Common myeloid progenitor, CD34-positive (primary cell): Measurements from ENCODE around the gene LATS2.

Experiments used
- CTCF ChIA-PET: fragments of 350-600 bp; sonication (Branson Sonifier 250); formaldehyde crosslinking; loops from one replicate; lab custom pipeline; 2021; ENCODE audit warnings: antibody characterized with exemption; lab: Charles Lee
- POLR2A ChIA-PET: fragments of 350-600 bp; sonication (Branson Sonifier 250); formaldehyde crosslinking; loops from one replicate; lab custom pipeline; 2021; ENCODE audit warnings: antibody characterized with exemption; lab: Charles Lee
- DNase-seq, 3 donors: peaks; one replicate each; pipeline versions ENCODE4 v3.0.0 to v3.0.0-alpha.2; 2013
- H3K27ac ChIP-seq, 2 experiments: 1 replicate in 1 of 2; 2 replicates in 1 of 2; pipeline ENCODE4 v1.7.0; 2013; ENCODE audit warnings: inconsistent platforms in 2 of 2, low read length in 2 of 2, mild to moderate bottlenecking in 2 of 2, low read depth in 1 of 2, moderate library complexity in 1 of 2; ENCODE audit not compliant: severe bottlenecking in 2 of 2, insufficient read depth in 1 of 2, poor library complexity in 1 of 2
- H3K27me3 ChIP-seq, 5 experiments: replicated peaks in 2 of 5; 1 replicate in 3 of 5; 2 replicates in 2 of 5; pipeline versions ENCODE4 v1.6.1 to v1.7.0; 2013; ENCODE audit warnings: low read length in 4 of 5, mild to moderate bottlenecking in 2 of 5, moderate library complexity in 2 of 5, inconsistent platforms in 1 of 5; ENCODE audit not compliant: insufficient read depth in 5 of 5, control insufficient read depth in 4 of 5
- H3K36me3 ChIP-seq, 4 experiments: 1 replicate in 2 of 4; 2 replicates in 2 of 4; pipeline versions ENCODE4 v1.6.1 to v1.7.0; 2013; ENCODE audit warnings: low read length in 3 of 4, control low read depth in 1 of 4, mild to moderate bottlenecking in 1 of 4; ENCODE audit not compliant: control insufficient read depth in 4 of 4, insufficient read depth in 4 of 4
- H3K4me1 ChIP-seq, 4 experiments: 1 replicate in 3 of 4; 2 replicates in 1 of 4; pipeline versions ENCODE4 v1.6.1 to v1.7.1; 2013; ENCODE audit warnings: low read length in 3 of 4, mild to moderate bottlenecking in 3 of 4, control low read depth in 1 of 4, inconsistent platforms in 1 of 4, moderate library complexity in 1 of 4; ENCODE audit not compliant: control insufficient read depth in 4 of 4, insufficient read depth in 4 of 4; ENCODE audit errors: control extremely low read depth in 1 of 4
- H3K4me3 ChIP-seq, 7 experiments: 1 replicate in 4 of 7; 2 replicates in 3 of 7; pipeline versions ENCODE4 v1.5.1 to v1.7.0; 2013; ENCODE audit warnings: mild to moderate bottlenecking in 7 of 7, low read length in 6 of 7, moderate library complexity in 6 of 7, inconsistent platforms in 2 of 7, low read depth in 2 of 7, control low read depth in 1 of 7; ENCODE audit not compliant: insufficient read depth in 4 of 7, control insufficient read depth in 1 of 7; ENCODE audit errors: extremely low read depth in 1 of 7
- H3K9me3 ChIP-seq, 5 experiments: 1 replicate in 4 of 5; 2 replicates in 1 of 5; pipeline versions ENCODE4 v1.6.1 to v1.7.1; 2013; ENCODE audit warnings: low read length in 4 of 5, mild to moderate bottlenecking in 2 of 5, inconsistent platforms in 1 of 5, low read depth in 1 of 5, moderate library complexity in 1 of 5; ENCODE audit not compliant: control insufficient read depth in 4 of 5, insufficient read depth in 2 of 5; ENCODE audit errors: control extremely low read depth in 1 of 5
- WGBS: methylation state at CpG from one replicate; pipeline ENCODE4 v1.1.5; 2013; ENCODE audit not compliant: insufficient coverage; 5-methylcytosine and 5-hydroxymethylcytosine counted together

The LATS2 gene

DNA sequence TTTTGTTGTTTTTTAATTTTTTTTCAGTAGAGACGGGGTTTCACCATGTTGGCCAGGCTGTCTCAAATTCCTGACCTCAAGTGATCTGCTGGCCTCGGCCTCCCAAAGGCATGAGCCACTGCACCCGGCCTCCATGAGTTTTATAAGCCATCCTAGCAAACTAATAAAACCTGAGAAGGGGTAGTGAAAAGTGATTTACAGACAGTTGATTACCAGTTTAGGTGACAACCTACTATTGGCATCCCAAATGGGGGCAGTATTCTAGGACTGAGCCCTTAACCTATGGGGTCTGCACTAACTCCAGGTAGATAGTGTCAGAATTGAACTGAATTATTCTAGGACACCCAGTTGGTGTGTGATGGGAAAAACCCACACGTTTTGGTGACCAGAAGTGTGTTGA is 6.5 kb upstream of the LATS2 start:
- H3K27ac ChIP-seq = no peak overlapping the region
- no peaks in the 10 kb centered on the region for H3K27me3 ChIP-seq
- H3K9me3 ChIP-seq = no peaks in the 10 kb centered on the region
- H3K4me3 ChIP-seq = no peak overlapping the region
- DNase-seq = no peak
- ChIA-PET CTCF (interaction anchor here (1.0 to 1.8 kb wide), 3 partner anchors 9 to 34 kb away, joined by 3 to 5 read pairs (median 4); no protein-coding TSS in a partner anchor), POLR2A (no interaction called here)
- peaks cover 7 to 65% (median 33%) of the 10 kb centered on the region in 4 experiments for H3K4me1 ChIP-seq
- no peaks in the 10 kb centered on the region for H3K36me3 ChIP-seq
- WGBS = 96% methylated on average over 4 of the region's 4 CpGs

DNA sequence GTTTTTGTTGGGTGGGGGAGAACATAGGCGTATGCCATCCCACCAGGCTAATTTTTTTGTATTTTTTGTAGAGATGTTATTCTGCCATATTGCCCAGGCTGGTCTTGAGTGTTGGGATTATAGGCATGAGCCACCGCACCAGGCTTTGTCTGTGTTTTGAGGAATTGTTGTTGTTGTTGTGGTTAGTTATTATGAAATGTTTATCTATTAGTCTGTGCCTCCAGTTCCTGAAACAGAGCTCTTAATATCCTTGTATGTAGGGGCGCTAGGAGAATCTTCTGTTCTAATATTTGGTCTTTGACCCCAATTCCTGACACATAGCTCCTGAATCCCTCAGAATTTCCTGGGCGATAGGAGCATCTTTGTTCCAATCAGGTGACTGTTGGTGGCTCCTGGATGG is 5.6 kb upstream of the LATS2 start:
- H3K4me1 ChIP-seq = peaks cover 4 to 67% (median 35%) of the 10 kb centered on the region in 4 experiments
- POLR2A ChIA-PET = interaction anchor here (0.6 kb wide), 1 partner anchor 1303 kb away, joined by 3 read pairs; no protein-coding TSS in a partner anchor
- no peaks in the 10 kb centered on the region for H3K9me3 ChIP-seq
- CTCF ChIA-PET = interaction anchor here (0.9 to 1.8 kb wide), 3 partner anchors 10 to 63 kb away, joined by 3 to 5 read pairs (median 4); no protein-coding TSS in a partner anchor
- WGBS = 96% methylated on average over 3 of the region's 4 CpGs
- no peak overlapping the region for H3K4me3 ChIP-seq
- H3K27me3 ChIP-seq = no peaks in the 10 kb centered on the region
- H3K36me3 ChIP-seq = no peaks in the 10 kb centered on the region
- H3K27ac ChIP-seq = no peak overlapping the region
- DNase-seq = no peak

DNA sequence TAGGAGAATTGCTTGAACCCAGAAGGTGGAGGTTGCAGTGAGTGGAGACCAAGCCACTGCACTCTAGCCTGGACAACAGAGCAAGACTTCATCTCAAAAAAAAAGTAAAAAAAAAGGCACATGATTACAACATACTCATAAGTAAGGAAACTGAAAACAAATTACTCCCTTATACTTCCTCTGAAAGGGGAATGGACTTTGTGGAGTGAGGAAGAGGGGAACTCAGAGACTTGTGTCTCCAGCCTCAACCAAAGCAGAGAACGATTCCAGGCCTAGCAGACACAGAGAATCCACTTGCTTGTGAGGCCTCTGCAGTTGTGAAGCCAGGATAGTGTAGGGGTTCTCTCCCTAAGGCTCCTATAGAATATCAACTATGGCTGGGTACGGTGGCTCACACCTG is 4.3 kb upstream of the LATS2 start:
- peaks cover 2 to 59% (median 28%) of the 10 kb centered on the region in 4 experiments for H3K4me1 ChIP-seq
- no peaks in the 10 kb centered on the region for H3K36me3 ChIP-seq
- no peak overlapping the region for H3K4me3 ChIP-seq
- no peak for DNase-seq
- H3K9me3 ChIP-seq = no peaks in the 10 kb centered on the region
- no peak overlapping the region for H3K27ac ChIP-seq
- ChIA-PET POLR2A (no interaction called here), CTCF (no interaction called here)
- WGBS = 67% methylated on average over 1 of the region's 2 CpGs
- H3K27me3 ChIP-seq = no peaks in the 10 kb centered on the region

DNA sequence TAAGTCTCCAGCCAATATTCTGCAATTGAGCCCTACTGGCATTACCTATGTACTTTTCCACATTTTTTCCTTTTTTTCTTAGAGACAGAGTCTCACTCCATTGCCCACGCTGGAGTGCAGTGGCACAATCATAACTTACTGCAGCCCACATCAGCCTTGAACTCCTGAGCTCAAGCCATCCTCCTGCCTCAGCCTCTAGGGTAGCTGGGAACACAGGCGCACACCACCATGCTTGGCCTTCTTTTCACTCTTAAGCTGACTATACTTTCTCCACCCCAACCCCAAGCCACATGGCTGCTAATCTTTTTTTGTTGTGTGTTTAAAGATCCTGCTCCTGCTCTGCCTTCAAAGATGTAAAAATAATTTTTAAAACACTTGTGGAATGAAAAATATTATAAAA is 1.6 kb upstream of the LATS2 start:
- WGBS = 90% methylated on average over 1 of the region's 2 CpGs
- H3K9me3 ChIP-seq = no peaks in the 10 kb centered on the region
- ChIA-PET CTCF (interaction anchor here (0.7 to 1.9 kb wide), 5 partner anchors 9 to 29 kb away, joined by 3 to 10 read pairs (median 4); no protein-coding TSS in a partner anchor), POLR2A (interaction anchor here (0.7 to 3.2 kb wide), 4 partner anchors 8 to 47 kb away, joined by 4 to 22 read pairs (median 6); no protein-coding TSS in a partner anchor)
- H3K4me1 ChIP-seq = peaks cover 10 to 57% (median 35%) of the 10 kb centered on the region in 4 experiments
- no peaks in the 10 kb centered on the region for H3K36me3 ChIP-seq
- no peak overlapping the region for H3K27ac ChIP-seq
- H3K27me3 ChIP-seq = no peaks in the 10 kb centered on the region
- DNase-seq = no peak
- peak overlapping the region in 2 of 7 experiments; percentile 7 to 24 for H3K4me3 ChIP-seq

DNA sequence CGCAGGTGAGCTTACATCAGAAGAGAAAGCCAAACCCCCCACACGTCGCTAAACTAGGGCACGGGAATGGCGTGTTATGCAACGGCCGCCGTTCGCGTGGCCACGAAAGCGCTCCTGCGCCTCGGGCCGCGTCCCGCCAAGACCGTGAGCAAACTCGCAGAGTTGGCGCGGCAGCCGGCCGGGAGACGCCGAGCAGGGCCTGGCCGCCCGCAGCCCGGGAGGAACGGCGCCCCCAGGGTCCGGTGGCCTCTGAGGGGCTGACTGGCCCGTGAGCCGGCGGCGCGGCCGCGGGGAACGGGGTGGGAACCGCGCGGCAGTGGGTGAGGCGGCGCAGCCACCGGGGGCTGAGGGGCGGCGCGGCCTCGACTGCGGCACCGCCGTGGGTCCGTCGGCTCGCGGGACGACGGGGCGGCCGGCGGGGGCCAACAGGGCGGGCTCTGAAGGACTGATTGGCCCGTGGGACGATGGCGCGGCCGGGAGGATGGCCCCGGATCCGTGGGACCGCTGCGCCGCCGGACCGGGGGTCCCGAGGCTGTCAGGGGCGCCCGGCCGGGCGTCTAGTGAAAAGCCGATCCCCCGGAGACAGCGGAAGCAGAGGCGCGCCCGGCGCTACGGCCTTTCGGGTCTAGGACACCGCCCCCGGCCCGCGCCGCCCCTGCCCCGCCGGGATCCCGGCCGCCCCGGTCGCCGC is 903 bp downstream of the LATS2 start:
- peak in 1 of 3 donors; percentile 52 for DNase-seq
- 0% methylated on average over 94 of the region's 100 CpGs for WGBS
- Histone ChIP-seq H3K4me1 (peaks cover 10 to 56% (median 39%) of the 10 kb centered on the region in 4 experiments), H3K27ac (peak overlapping the region; percentile 81 to 86), H3K27me3 (no peaks in the 10 kb centered on the region), H3K9me3 (no peaks in the 10 kb centered on the region), H3K36me3 (peaks cover 0 to 14% (median 1%) of the 10 kb centered on the region in 4 experiments), H3K4me3 (peak overlapping the region; percentile 72 to 92 (median 86))
- ChIA-PET POLR2A (interaction anchor here (0.6 to 3.2 kb wide), 3 partner anchors 11 to 14 kb away, joined by 3 to 22 read pairs (median 7); no protein-coding TSS in a partner anchor), CTCF (interaction anchor here (0.6 to 3.1 kb wide), 7 partner anchors 9 to 51 kb away, joined by 3 to 11 read pairs (median 3); no protein-coding TSS in a partner anchor)

DNA sequence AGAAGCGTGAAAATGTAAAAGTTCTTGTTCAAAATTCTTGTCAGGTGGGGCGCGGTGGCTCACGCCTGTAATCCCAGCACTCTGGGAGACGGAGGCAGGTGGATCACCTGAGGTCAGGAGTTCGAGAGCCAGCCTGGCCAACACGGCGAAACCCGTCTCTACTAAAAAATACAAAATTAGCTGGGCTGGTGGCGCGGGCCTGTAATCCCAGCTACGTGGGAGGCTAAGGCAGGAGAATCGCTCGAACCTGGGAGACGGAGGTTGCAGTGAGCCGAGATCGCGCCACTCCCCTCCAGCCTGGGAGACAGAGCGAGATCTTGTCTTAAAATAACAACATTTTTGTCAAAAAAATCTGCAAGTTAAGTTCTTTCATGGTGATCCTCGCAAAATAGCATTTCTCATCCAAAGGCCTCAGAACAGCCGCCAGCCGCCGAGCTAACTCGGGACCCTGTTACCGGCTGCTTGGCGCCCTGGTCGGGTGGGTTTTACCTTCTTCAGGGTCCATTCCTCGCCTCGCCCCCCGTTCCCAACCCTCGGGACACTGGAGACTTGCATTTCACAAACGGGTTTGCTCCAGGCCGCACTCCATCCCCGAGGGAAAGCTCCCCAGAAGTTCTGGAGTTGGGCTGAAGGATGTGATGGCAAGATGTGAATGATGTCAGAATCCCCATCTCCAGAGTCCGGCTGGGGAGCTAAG is 1.6 kb downstream of the LATS2 start:
- POLR2A ChIA-PET = interaction anchor here (0.6 kb wide), 1 partner anchor 15 kb away, joined by 3 read pairs; no protein-coding TSS in a partner anchor

More for the DNA sequence above, 1.6 kb downstream of the LATS2 start:
- Histone ChIP-seq H3K27me3 (no peaks in the 10 kb centered on the region), H3K9me3 (no peaks in the 10 kb centered on the region), H3K36me3 (peaks cover 0 to 14% (median 1%) of the 10 kb centered on the region in 4 experiments), H3K27ac (peak overlapping the region in 1 of 2 experiments; percentile 86), H3K4me1 (peaks cover 10 to 63% (median 41%) of the 10 kb centered on the region in 4 experiments), H3K4me3 (peak overlapping the region; percentile 72 to 92 (median 86))
- no peak for DNase-seq
- CTCF ChIA-PET = interaction anchor here (0.6 to 3.1 kb wide), 10 partner anchors 10 to 524 kb away, joined by 3 to 11 read pairs (median 3); no protein-coding TSS in a partner anchor
- 86% methylated on average over 26 of the region's 35 CpGs for WGBS
